Prostate gland (tissue), 2 donors: ENCODE data around the gene GSDME.

Experiments
- CTCF ChIP-seq, 4 experiments: fragments of 200-600 bp in 2 of 4; fragments of 450-650 bp in 2 of 4; sonication (generic) in 2 of 4; IDR thresholded peaks; 1 replicate in 3 of 4; 2 replicates in 1 of 4; pipeline ENCODE4 v1.5.1; 2016 to 2019; ENCODE audit warnings: antibody characterized with exemption in 4 of 4, mild to moderate bottlenecking in 2 of 4, moderate library complexity in 2 of 4
- POLR2A ChIP-seq: fragments of 450-650 bp; IDR thresholded peaks from one replicate; pipeline ENCODE4 v1.6.1; 2016; ENCODE audit warnings: antibody characterized with exemption, mild to moderate bottlenecking
- POLR2AphosphoS5 ChIP-seq: sonication (generic); formaldehyde crosslinking; IDR thresholded peaks from one replicate; pipeline ENCODE4 v1.6.1; 2017; ENCODE audit warnings: antibody characterized with exemption

- TF ChIP-seq POLR2A (no peak), CTCF (IDR thresholded peaks at IDR 0.05) (no peak), POLR2AphosphoS5 (no peak)
Measured at GRCh38 chr7:24720283-24720682, 37.0 kb downstream of the GSDME start.
